ENCODE data around the gene IDH3A.

DNA sequence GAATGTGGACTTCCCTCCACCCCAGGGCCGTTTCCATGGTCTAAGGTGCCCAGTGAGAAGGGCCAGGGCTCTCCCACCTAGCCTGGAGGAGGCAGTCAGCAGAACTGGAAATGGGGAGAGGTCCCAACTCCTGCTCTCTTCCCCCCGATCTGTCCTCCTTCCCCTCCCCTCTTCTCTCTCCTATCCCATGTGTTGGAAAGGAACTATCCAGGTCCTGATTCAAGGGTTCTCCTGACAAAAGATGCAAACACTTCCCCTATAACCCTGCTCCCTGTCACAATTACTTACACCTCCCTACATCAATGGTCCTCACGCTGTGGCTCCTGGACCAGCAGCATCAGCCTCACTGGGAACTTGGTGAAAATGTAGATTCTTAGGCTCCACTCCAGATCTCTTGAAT, 23.9 kb upstream of the IDH3A start:
- no peak for TF ChIP-seq POLR2AphosphoS5 (IDR thresholded peaks at IDR 0.05; ENCODE audit: low read depth, low read length)
- TF ChIP-seq POLR2A (IDR thresholded peaks at IDR 0.05; ENCODE audit: low read depth, low read length) = no peak
- no peak for TF ChIP-seq TAF1 (IDR thresholded peaks at IDR 0.05; ENCODE audit: low read depth, low read length)
- no peak for TF ChIP-seq POU2F2 (IDR thresholded peaks at IDR 0.05; ENCODE audit: low read depth, low read length)
- no peak for TF ChIP-seq PAX5 (IDR thresholded peaks at IDR 0.05; ENCODE audit: insufficient read depth, low read length, severe bottlenecking)
